ENCODE results near the gene RTBDN. TPM values are rescaled to one million over a fixed set of nuclear protein-coding genes. Genes with fewer than 3 reads are reported as not detected.
"Not testable (repeated sequence)": the region's sequence is repeated elsewhere in the genome, so short reads cannot be mapped to it uniquely, and the experiment has no call there.

RTBDN gene
- total RNA-seq, 2 donors from 2014 or later = not detected

DNA sequence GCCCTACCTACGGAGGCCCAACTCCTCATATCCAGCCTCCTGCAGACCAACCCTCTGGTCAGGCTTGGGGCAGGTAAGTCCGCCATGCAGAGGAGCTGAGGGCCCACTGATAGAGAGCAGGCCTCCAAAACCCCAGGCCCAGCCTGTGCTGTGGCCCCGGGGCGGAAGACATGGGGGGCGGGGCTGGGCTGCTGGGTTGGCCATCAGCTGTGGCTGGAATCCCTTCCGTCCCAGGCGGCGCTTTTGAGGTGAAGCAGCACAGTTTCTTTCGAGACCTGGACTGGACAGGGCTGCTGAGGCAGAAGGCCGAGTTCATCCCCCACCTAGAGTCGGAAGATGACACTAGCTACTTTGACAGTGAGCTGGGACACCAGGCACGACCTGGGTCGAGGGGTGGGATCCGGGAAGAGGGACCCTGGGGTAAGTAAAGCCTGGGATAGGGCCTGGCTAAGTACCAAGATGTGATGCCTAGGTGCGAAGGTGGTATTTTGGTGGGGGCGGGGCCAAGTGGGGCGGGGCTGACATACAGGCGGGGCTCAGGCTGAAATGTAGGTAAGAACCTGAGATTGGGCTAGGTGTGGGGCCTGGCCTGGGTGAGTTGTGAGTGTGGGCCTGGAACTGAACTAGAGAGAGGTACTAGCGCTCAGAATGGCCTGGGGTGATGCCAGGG lies 31.5 kb upstream of the RTBDN start:
- H3K4me1 Mint-ChIP-seq = peaks cover 11% of the 10 kb centered on the region
- peak overlapping the region; percentile 64 for H3K4me3 Mint-ChIP-seq
- peaks cover 9% of the 10 kb centered on the region for H3K27me3 Mint-ChIP-seq
- no peaks in the 10 kb centered on the region for H3K9me3 Mint-ChIP-seq
- no peak for ATAC-seq (replicated peaks)
- no peak overlapping the region for H3K27ac Mint-ChIP-seq
- no peaks in the 10 kb centered on the region for H3K36me3 Mint-ChIP-seq (ENCODE audit: low read depth)

- no peak overlapping the region for H3K4me3 Mint-ChIP-seq
- H3K4me1 Mint-ChIP-seq = peaks cover 11% of the 10 kb centered on the region
- ATAC-seq (replicated peaks) = no peak
- peaks cover 9% of the 10 kb centered on the region for H3K27me3 Mint-ChIP-seq
- H3K27ac Mint-ChIP-seq = no peak overlapping the region
- H3K9me3 Mint-ChIP-seq = no peaks in the 10 kb centered on the region
- H3K36me3 Mint-ChIP-seq (ENCODE audit: low read depth) = no peaks in the 10 kb centered on the region
Observed at GRCh38 chr19:12864721-12865715, 30.6 kb upstream of the RTBDN start.

DNA sequence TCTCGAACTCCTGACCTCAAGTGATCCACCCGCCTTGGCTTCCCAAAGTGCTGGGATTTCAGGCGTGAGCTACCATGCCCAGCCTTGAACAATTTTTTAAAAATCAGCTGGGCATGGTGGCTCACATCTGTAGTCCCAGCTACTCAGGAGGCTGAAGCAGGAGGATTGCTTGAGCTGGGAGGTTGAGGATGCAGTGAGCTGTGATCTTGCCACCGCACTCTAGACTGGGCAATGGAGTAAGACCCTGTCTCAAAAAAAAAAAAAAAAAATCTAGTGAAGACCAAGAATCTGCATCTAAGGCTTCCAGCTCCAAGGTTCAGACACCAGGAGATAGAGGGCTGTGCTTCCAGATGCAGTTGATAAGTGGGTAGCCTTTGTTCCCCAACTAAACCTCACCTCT lies 29.8 kb upstream of the RTBDN start:
- Mint-ChIP-seq H3K9me3 (no peaks in the 10 kb centered on the region), H3K4me1 (peaks cover 11% of the 10 kb centered on the region), H3K27me3 (peaks cover 9% of the 10 kb centered on the region), H3K27ac (no peak overlapping the region), H3K4me3 (no peak overlapping the region), H3K36me3 (ENCODE audit: low read depth) (no peaks in the 10 kb centered on the region)
- no peak for ATAC-seq (replicated peaks)

- H3K27ac Mint-ChIP-seq = no peak overlapping the region
- no peaks in the 10 kb centered on the region for H3K36me3 Mint-ChIP-seq (ENCODE audit: low read depth)
- peaks cover 6% of the 10 kb centered on the region for H3K27me3 Mint-ChIP-seq
- ATAC-seq (replicated peaks) = no peak
- no peak overlapping the region for H3K4me3 Mint-ChIP-seq
- H3K9me3 Mint-ChIP-seq = no peaks in the 10 kb centered on the region
- H3K4me1 Mint-ChIP-seq = no peaks in the 10 kb centered on the region
Observed at GRCh38 chr19:12859546-12859945, 25.2 kb upstream of the RTBDN start.

DNA sequence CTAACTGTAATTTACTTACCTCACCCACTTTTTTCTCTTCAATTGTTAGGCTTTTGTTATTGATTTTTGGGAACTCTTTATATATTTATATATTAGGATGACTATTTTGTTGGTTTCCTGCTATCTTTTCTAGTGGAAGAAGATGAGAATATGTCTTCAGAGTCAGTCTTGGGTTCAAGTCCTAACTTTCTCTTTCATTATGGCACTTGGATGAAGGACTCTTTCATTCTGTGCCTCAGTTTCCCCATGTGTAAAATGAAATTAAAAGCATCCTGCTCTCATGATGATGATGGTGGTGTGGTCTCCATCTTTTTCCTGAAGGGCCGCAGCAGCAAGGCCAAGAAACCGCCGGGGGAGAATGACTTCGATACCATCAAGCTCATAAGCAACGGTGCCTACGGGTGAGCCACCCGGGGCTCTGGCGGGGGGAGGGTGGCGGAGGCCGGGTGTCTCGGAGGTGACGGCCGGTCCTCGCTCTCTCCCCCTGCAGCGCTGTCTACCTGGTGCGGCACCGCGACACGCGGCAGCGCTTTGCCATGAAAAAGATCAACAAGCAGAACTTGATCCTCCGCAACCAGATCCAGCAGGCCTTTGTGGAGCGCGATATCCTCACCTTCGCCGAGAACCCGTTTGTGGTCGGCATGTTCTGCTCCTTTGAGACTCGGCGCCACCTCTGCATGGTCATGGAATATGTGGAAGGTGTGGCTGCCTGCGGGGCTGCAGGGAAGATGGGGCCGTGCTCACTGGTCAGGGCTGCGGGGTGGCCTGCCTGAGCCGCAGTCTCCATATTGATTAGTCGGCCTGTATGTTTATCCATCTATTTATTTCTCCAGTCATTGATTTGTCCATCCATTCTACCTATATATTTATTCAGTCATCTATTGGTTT lies 23.9 kb upstream of the RTBDN start:
- Mint-ChIP-seq H3K9me3 (no peaks in the 10 kb centered on the region), H3K4me1 (no peaks in the 10 kb centered on the region), H3K27me3 (peaks cover 3% of the 10 kb centered on the region), H3K4me3 (no peak overlapping the region), H3K36me3 (ENCODE audit: low read depth) (no peaks in the 10 kb centered on the region), H3K27ac (no peak overlapping the region)
- no peak for ATAC-seq (replicated peaks)

DNA sequence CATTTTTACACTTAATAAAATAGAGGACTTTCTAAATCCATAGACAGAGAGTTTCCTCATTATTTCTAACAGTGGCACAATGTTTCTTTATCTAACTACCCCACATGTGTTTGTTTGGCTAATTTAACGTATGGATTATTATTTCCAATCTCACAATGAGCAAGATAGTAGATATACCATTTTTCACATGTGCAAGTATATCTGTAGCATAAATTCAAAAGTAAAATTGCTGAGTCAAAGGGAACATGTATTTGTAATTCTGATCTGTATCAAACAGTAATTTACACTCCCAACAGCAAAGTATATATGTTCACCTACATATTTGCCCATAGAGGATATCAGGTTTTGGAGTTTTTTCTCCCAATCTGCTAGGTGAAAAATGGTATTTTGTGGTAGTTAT lies 22.3 kb upstream of the RTBDN start:
- H3K27ac Mint-ChIP-seq = no peak overlapping the region
- H3K36me3 Mint-ChIP-seq (ENCODE audit: low read depth) = no peaks in the 10 kb centered on the region
- peaks cover 3% of the 10 kb centered on the region for H3K27me3 Mint-ChIP-seq
- no peak overlapping the region for H3K4me3 Mint-ChIP-seq
- no peaks in the 10 kb centered on the region for H3K9me3 Mint-ChIP-seq
- no peaks in the 10 kb centered on the region for H3K4me1 Mint-ChIP-seq
- no peak for ATAC-seq (replicated peaks)

DNA sequence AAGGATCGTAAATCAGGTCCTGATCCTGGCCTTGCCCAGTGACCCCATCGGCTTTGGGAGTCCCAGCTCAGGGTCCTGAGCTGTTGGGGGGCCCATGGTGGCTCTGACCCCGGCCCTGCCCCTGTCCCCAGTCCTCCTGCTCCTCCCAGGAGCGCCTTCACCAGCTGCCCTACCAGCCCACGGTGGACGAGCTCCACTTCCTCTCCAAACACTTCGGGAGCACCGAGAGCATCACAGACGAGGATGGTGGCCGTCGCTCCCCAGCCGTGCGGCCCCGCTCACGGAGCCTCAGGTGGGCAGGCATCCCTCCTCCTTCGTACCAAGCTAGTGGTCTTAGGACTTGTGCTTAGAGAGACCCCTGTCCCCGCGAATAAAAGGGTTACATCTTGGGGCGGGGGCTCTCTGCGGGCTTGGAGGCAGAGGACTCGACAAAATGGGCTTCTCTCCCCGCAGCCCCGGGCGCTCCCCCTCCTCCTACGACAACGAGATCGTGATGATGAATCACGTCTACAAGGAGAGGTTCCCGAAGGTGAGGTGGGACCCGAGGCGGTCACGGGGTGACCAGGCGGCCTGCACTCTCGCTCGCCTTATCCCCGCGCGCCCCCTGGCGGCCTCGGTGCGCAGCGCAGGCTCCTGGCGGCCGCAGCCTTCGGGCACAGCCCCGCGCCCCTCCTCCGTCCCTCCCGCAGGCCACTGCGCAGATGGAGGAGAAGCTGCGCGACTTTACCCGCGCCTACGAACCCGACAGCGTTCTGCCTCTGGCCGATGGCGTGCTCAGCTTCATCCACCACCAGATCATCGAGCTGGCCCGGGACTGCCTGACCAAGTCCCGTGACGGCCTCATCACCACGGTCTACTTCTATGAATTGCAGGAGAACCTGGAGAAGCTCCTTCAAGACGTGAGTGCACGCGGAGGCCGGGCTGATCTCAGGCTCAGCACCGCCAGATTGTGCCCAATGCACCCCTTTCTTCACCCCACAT lies 13.1 kb upstream of the RTBDN start:
- no peaks in the 10 kb centered on the region for H3K36me3 Mint-ChIP-seq (ENCODE audit: low read depth)
- H3K4me3 Mint-ChIP-seq = peak overlapping the region; percentile 82
- ATAC-seq (replicated peaks) = peak; percentile 98
- peaks cover 16% of the 10 kb centered on the region for H3K27me3 Mint-ChIP-seq
- peak overlapping the region; percentile 85 for H3K27ac Mint-ChIP-seq
- H3K4me1 Mint-ChIP-seq = no peaks in the 10 kb centered on the region
- H3K9me3 Mint-ChIP-seq = no peaks in the 10 kb centered on the region

GRCh38 chr19:12846613-12847012 lies 12.2 kb upstream of the RTBDN start:
- not testable (repeated sequence) for H3K36me3 Mint-ChIP-seq (ENCODE audit: low read depth); H3K27ac Mint-ChIP-seq; ATAC-seq (replicated peaks); H3K4me1 Mint-ChIP-seq; H3K9me3 Mint-ChIP-seq
- H3K4me3 Mint-ChIP-seq = peak overlapping the region; percentile 82
- peaks cover 23% of the 10 kb centered on the region for H3K27me3 Mint-ChIP-seq

- H3K36me3 Mint-ChIP-seq (ENCODE audit: low read depth) = no peaks in the 10 kb centered on the region
- H3K9me3 Mint-ChIP-seq = no peaks in the 10 kb centered on the region
- H3K27me3 Mint-ChIP-seq = peaks cover 41% of the 10 kb centered on the region
- H3K4me3 Mint-ChIP-seq = no peak overlapping the region
- no peak overlapping the region for H3K27ac Mint-ChIP-seq
- no peak for ATAC-seq (replicated peaks)
- peaks cover 9% of the 10 kb centered on the region for H3K4me1 Mint-ChIP-seq
Observed at GRCh38 chr19:12843999-12844732, 9.8 kb upstream of the RTBDN start.

DNA sequence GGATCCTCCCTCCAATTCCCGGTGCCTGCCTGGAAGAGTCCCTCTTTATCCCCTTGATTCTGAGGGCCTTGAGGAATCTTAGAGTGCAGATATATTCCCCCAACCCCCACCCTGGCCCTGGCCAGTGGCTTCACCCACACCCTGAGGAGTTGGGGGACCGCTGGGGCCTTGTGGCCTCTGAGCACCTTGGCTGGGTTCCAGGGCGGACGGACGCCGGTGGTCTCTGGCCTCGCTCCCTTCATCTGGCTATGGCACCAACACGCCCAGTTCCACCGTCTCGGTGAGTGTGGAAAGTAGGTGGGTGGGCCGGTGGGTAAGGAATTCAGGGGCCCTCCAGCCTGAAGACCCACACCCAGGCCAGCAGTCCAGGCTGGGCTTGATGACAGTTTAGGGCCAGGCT lies 8.9 kb upstream of the RTBDN start:
- H3K27ac Mint-ChIP-seq = no peak overlapping the region
- no peaks in the 10 kb centered on the region for H3K36me3 Mint-ChIP-seq (ENCODE audit: low read depth)
- H3K27me3 Mint-ChIP-seq = peaks cover 43% of the 10 kb centered on the region
- peaks cover 11% of the 10 kb centered on the region for H3K4me1 Mint-ChIP-seq
- H3K9me3 Mint-ChIP-seq = no peaks in the 10 kb centered on the region
- H3K4me3 Mint-ChIP-seq = no peak overlapping the region
- ATAC-seq (replicated peaks) = no peak

- no peak for ATAC-seq (replicated peaks)
- Mint-ChIP-seq H3K4me3 (no peak overlapping the region), H3K27me3 (peaks cover 45% of the 10 kb centered on the region), H3K4me1 (peaks cover 12% of the 10 kb centered on the region), H3K9me3 (no peaks in the 10 kb centered on the region), H3K27ac (no peak overlapping the region), H3K36me3 (ENCODE audit: low read depth) (no peaks in the 10 kb centered on the region)
Observed at GRCh38 chr19:12842511-12842910, 8.1 kb upstream of the RTBDN start.

- Mint-ChIP-seq H3K4me1 (peaks cover 16% of the 10 kb centered on the region), H3K9me3 (no peaks in the 10 kb centered on the region), H3K4me3 (peak overlapping the region; percentile 15), H3K27me3 (peaks cover 51% of the 10 kb centered on the region), H3K27ac (no peak overlapping the region), H3K36me3 (ENCODE audit: low read depth) (no peaks in the 10 kb centered on the region)
- ATAC-seq (replicated peaks) = no peak
Observed at GRCh38 chr19:12841094-12841493, 6.7 kb upstream of the RTBDN start.
